DLD1 (cell line): ENCODE results near the gene FAR2.

Source experiments
- in situ Hi-C: cut with HindIII; loops from 2 replicates; pipeline ENCODE4 v1.10.0; 2017; ENCODE audit warnings: low sequenced_read_pairs

The FAR2 gene

DNA sequence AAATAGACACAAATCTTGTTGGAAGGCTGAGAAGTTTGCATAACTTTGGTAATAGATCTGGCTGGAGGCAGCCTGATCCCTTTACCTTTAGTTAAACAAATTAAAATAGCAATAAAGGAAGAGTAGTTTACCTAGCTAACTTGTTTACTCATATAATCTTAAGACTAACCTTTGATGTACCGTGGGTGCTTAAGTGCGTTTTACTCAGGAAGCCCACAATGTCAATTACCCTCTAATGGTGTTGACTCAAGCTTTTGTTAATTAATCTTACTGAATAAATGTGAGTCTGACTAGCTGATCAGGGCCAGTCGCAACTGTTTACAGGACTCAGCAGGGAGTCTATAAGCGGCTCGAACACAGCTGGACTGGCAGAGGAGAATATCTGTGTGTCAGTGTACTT, 51.5 kb downstream of the FAR2 start:
- in situ Hi-C loops, result no loop called here

DNA sequence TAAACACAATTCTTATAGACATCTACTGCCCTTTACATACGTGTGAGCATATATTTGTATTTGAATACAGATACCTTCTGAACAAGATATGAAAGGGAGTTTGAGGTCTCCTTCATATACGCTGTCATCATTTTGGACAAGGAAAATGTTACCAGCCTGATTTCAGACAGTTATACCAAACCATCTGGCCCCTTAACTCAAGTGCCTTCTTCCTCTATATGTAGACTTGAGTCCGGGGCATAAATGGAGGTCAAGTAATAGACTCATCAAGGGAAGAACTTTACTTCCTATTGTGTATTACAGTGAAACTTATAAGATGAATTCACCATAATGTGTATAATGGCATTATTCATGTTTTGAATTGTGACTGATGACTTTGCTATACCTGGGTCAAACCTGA, 52.2 kb downstream of the FAR2 start:
- in situ Hi-C loops, result no loop called here

DNA sequence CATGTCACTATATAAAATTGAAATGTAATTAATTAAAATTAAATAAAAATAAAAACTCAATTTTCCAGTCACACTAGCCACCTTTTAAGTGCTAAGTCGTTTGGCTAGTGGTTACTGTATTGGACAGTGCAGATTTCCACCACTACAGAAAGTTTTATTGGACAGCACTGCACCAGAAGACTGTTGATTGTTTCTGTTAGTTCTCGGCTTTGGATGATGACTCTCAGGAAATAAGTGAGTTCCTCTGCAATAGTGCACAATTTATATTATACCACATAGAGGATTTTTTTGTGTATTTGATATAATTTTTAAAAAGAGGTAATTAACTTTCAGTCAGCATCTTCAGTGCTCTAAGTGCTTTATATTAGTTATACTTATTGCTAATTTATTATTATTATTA, 52.7 kb downstream of the FAR2 start:
- in situ Hi-C loops, result no loop called here

DNA sequence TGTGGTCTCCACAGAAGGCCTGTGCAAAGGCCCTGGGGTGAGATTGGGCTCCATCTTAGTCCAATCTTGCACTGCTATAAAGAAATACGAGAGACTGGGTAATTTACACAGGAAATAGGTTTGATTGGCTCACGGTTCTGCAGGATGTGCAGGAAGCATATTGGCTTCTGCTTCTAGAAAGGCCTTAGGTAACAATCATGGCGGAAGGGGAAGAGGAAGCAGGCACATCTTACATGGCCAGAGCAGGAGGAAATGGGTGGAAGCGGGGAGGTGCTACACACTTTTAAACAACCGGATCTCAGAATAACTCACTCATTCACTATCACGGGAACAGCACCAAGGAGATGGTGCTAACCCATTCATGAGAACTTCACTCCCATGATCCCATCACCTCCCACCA, 55.4 kb downstream of the FAR2 start:
- in situ Hi-C loops, result no loop called here

DNA sequence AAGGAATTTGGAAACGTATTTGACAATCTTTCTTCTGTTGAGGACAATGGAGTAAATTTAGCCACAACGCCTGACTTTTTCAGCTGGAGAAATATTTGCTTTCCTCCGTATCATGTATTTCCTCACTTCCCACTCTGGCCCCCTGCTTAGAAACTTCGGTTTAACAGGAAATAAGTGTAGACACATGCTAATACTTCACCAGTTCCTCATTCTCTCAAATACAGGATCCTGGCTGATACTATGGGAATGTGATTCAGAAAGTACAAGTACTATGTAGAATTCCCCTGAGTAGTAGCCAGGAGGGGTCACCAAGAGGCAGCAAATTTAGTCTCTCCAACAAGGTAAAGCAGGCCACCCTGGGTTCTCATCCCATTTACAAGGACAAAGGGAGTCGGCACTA, 58.0 kb downstream of the FAR2 start:
- in situ Hi-C loops, result no loop called here

DNA sequence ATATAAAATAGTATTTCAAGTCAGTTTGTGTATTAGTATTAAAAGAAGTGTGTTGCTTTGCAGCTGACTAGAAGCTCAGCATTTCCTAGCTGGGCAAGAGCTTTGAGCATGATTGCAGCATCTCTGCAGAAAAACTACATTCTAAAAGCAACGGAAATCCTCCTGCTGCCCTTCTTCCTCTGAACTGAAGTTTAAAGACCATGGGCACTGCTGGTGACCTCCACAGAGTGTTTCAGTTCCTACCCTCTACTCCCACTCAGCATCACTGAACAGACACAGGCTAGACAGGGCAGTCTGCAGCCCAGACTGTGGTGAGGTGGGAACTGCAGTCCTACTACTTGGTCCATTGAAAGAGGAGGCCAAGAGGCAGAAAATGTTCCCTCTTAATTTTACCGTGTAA, 59.0 kb downstream of the FAR2 start:
- in situ Hi-C loops, result no loop called here

DNA sequence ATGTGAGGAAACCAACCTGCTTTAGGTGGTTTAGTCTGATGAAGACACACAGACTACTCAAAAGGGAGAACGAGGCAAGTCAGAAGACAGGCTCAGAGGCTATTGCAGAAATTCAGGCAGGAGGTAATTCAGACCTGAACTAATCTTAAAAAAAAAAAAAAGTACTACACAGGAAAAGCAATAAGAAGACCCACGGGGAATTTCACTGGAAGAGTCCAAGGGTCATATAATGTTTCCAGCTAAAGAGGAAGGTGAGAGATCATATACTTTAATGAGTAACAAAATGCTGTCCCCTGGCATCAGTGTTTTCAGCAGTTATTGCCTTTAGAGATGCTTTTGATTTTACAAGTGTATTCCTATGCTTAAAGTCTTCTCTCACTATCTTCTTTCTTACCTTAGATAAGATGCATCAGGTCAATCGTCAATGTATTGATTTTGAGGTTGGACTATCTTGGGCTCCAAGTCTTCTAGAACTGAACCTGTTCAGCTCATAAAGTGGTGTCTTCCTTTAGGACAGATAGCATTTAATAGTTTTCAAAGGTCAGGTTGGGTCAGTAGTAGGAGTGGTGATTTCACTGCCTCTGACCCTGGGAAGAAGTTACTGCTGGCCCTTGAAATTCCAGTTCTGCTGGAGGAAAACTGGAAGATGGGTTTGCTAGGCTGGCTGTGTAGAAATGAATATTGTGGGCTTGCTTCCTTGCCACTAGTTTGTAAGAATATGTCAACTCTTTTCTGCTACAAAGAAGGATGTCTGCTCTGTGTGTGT, 60.0 kb downstream of the FAR2 start:
- in situ Hi-C loops, result no loop called here

DNA sequence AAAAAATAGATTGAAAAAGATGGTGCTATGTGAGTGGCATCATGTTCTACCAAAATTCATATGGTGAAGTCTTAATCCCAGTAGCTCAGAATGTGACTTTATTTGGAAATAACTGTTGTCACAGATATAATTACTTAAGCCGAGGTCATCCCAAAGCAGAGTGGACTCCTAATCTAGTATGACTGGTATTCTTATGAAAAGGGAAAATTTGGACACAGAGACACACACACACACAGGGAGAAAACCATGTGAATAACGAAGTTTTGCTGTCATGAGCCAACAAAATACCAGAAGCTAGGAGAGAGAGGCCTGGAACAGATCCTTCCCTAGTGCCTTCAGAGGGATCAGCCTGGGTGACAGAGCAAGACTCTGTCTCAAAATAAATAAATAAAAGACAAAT, 62.6 kb downstream of the FAR2 start:
- in situ Hi-C loops, result no loop called here

DNA sequence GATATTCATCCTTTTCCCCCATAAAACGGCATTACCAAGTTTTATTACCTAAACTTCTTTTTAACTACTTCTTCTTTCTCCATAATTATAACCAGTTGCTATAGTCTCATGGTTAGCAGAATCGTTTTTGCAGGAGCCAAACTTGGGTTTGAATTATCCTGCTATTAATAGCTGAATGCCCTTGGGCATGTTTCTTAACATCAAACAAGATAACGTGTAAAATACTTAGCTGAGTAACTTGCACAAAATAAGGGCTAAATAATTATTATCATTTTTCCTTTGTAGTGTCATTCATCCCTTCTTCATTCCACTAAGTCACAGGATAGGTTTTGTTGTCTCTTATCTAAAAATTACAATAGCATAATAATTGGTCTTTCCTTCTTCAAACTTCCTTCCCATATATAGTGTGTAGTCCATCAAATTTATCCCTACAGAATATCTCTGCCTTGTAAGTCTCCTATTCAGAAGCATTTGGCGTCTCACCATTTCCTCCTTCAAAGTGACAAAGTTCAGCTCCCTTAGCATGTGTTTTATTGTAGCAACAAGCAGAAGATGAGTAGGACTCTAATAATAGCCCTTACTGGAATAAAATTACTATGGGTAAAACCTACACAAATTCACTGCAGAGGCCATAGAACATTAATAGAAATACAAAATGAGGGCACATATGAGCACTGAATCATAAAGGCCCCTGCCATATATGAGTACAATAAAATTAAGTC, 63.8 kb downstream of the FAR2 start:
- in situ Hi-C loops, result no loop called here

DNA sequence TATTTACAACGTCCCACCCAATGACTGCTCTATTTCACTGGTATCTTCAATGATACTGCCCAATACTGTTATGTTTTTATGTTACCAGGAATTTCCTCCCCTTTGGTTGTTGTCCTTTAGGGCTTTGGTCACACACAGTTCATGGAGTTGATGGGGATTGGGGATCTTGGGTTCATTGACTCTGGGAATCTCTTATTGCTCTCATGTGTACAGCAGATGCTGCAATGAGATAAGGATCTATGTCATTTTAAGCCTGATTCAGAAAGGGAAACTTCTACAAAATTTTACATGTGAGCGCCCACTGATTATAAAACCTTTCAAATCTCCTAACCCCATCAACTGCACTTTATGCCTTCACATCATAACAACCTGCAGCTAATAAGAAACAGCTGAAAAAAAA, 67.2 kb downstream of the FAR2 start:
- in situ Hi-C loops, result no loop called here

DNA sequence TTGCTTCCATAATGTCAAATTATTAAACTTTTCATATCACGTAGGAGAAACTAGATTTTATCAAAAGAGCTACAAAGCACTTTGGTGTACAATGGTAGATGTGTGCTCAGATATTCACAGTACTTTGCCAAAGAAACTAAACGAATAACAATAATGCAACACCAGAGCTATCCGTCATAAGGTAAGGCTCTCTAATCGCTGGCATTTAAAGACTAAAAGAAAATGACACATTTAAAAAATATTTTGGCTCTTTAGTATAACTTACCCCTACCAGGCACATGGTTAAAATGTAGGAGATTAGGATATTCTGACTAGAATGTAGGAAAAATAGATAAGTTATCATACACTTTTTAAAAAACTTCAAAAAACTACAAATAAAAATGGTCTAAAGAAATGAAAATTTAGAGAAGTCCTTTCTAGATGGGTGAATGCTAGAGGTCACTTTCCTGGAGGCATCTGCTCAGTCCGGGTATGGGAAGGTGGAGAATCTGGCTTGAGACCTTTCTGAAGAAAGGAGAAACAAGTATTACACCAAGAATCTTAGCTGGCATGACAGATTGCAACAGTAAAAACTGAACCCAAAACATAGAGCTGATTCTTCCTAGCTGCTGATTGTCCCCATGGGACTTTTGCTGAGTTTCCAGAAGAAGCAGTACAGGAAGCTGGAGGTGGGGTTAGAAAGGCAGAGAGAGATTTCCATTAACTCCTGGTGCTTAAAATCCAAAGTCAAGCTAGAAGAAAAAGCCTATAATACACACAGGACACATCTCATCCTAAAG, 67.9 kb downstream of the FAR2 start:
- in situ Hi-C loops, result no loop called here

DNA sequence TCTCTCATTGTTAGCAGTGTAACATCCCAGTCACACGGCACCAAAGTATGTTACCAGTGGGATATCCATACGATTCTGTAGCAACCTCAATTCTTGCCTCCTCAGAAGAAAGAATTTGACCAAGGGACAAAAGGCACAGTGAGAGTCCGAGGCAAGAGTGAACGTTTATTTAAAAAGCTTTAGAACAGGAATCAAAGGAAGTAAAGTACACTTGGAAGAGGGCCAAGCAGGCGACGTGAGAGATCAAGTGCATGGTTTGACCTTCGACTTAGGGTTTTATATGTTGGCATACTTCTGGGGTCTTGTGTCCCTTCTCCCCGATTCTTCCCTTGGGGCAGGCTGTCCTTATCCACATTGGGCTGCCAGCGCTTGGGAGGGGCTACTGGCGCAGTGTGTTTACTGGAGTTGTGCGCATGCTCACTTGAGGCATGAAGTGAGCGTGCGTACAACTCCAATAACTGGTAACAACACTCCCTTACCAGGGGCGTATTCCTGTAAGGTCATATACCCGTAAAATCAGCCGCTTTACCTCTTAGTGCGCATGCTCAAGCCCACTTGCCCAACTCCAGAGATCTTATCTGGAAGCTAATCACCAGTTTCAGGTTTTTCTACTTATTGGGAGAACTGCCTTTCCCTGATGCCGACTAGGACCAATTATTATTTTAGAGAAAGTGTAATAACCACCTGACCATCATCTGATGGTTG, 71.7 kb downstream of the FAR2 start:
- in situ Hi-C loops, result no loop called here

DNA sequence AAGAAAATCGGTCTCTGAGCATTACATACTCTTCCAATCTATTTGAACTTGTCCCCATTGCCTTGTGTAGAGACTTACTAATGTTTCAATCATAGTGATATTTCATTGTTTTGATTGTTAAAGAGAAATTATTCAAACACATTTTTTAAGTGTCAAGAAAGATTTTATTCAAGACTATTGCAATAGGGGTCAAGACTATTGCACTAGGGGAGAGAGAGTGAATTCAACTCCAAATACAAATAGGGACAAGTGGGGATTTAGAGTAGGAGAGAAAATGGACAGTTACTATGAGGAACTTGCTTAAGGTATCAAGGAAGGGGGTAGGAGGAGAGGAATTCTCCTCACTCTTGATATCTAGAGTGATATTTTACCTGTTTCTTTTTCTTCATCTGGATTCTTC, 73.1 kb downstream of the FAR2 start:
- in situ Hi-C loops, result no loop called here

DNA sequence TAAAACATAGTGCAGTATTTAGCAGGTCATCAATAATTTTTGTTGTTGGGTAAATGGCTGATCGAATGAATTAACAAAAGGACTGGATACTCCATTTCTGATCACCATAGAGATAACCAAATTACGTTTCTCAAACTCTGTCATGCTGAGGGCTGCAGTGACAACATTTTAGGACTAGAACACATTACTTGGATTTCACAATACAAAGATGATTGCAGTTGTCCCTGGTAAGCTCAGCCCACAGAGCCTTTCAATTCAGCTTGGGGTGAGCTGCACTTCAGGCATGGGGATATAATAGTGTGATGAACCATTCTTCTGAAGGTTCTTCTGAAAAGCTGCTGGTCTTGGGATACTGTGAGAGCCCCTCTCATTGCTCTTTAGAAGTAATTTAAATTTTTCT, 74.3 kb downstream of the FAR2 start:
- in situ Hi-C loops, result no loop called here

DNA sequence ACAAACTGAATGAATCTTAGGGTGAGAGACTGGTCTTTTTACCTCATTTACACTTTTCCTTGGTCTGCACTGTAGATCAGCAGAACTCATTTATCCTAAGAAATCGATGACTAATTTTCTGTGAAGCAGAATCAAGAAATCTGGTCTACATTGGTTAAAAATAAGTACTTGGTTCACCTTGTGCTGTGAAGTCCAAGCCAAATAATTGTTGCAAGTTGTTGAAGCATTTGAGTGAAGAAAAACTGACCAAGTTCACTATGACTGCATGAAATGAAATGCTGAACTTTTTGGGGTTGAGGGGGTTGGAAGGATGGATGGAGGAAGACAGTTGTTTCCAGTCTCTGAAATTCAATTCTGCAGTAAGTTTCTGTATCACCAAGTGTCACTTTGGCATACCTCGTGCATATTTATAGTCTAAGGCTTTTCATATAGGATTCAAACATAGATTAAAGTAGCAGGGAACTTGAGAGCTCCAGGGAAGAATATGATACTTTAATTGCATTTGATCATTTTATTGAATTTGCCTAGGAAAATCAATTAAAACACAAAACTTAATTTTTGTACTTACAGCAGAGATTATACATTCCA, 75.0 kb downstream of the FAR2 start:
- in situ Hi-C loops, result no loop called here

DNA sequence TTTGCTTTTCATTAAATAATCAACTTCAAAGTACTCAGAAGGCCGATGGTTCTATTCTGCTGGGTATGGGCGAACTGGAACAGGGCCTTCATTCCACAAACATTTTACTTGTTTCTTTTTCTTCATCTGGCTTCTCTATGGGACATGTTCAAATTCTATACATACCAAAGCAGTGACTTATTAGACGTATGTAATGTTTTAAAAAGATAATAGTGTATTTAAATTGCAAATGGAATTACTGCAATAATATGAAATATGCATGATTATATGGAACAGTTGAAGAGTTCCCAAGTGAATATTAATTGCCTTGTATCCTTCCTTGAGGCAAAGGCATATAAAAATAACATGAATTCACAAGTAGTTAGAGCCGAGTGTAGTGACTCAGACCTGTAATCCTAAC, 75.5 kb downstream of the FAR2 start:
- in situ Hi-C loops, result no loop called here

DNA sequence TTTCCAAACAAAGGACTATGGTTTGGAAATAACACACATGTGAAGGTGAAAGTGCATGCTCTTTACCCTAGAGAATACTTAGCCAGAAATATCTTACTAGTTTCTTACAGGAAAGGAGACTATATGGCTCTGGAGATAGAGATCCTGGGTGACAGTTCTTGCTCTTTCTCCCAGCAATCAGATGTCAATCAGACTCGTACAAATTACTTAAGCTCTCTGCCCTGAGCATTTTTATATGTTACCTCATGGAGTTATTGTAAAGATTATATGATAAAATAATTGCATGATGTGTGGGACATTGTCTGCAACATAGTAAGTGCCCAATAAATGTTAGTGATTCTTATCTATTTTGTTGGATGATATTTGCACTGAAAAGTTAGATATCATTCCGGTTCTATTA, 76.8 kb downstream of the FAR2 start:
- in situ Hi-C loops, result no loop called here

DNA sequence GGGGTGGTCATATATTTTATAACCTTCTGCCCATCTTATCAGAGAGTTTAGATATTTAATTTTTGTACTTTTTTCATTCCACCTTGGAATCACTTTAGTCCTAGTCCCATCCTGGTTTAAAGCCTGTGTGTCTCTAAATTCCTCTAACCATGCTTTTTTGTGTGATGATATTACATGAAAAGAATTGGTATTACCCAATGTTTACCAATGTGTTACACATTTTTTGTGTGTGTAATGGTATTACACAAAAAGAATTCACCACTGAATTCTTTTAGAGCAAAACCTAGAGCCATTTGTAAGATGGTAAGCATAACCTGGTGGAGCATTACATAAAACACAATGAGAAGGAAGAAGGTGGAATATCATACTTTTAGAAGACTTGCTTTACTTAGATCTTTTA, 77.5 kb downstream of the FAR2 start:
- in situ Hi-C loops, result no loop called here

DNA sequence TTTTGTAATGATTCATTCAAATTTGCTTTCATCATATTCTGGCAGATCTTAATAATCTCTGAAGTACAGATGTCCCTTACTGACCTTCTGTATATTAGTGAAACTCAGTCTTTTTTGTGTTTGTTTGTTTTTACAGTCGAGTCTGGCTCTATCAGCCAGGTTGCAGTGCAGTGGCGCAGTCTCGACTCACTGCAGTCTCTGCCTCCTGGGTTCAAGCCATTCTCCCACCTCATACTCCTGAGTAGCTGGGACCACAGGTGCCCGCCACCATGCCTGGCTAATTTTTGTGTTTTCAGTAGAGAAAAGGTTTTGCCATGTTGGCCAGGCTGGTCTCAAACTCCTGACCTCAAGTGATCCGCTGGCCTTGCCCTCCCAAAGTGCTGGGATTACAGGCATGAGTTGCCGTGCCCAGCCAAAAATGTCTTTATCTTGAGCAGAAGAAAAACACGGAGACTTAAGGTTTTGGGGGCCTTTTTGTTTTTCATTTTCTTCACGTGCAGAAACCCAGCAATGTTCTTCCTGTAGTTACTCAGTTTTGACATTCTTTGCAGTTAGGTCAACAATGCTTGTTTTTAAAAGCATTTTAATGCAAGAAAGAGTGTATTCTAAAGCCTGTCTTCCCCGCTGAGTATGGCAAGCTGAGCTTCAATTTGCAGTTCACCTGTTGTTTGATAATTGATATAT, 79.5 kb downstream of the FAR2 start:
- in situ Hi-C loops, result no loop called here

DNA sequence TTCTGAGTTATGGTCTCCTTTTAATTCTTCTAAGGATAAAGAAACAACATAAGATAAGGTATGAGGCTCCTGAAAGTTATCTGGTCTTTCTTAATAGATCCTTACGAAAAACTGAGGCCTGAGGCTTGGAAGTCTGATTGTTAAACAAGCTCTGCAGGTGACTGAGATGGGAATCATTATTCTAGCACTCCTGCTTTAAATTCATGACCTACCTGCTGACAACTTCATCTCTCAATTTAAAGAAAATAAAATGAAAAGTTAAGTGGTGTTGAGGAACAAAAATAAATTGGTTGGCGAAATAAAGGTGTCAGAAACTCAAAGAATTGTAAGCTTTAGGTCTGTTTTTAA, 80.1 kb downstream of the FAR2 start:
- in situ Hi-C loops, result no loop called here

DNA sequence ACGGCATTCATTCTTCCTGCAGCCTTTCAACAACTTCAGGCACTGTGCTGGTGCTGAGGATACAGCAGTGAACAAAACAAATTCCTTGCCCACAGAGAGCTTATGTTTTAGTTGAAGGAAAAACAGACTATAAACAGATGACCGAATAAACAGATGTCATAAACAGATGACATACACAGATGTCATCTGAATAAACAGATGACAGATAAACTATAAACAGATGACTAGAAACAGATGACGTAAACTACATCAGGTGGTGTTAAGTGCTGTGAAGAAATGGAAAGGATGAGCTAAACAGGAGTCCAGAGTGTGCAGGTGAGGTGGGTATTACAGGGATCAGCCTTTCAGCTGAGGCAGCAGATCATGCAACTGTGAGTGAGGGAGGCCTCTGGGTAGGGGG, 80.9 kb downstream of the FAR2 start:
- in situ Hi-C loops, result no loop called here
